Left lobe of liver (tissue), 2 donors: ENCODE measurements around the gene ERICH2. TPM values are rescaled to one million over a fixed set of nuclear protein-coding genes. Genes with fewer than 3 reads are reported as not detected.

Source experiments
- ATAC-seq: fragments of 200-7000 bp; cut with Tn5 transposase; one replicate; pipeline ENCODE4 v1.9.1; 2020; ENCODE audit warnings: mild to moderate bottlenecking, moderate library complexity
- DNase-seq: peaks from one replicate; pipeline ENCODE4 v3.0.0-alpha.2; 2020; ENCODE audit warnings: low spot score
- total RNA-seq: library from RNA; stranded (reverse); gene quantifications from one replicate; pipeline ENCODE4 v1.2.1, GENCODE V29; 2021
- donor health status: DM: no; HTN: no; CAD: no; lungs with moderate emphysema.
- donor health status: DM: no; HTN: yes; CAD: no.

The ERICH2 gene
- total RNA-seq, 1 donor from 2014 or later, result 1.5 TPM

GRCh38 chr2:170816504-170817092, 46.4 kb downstream of the ERICH2 start, which contains the start of gene GAD1:
Gene GAD1, plus strand, starts transcription at chr2:170816887. Its CDS starts 1,705 bp downstream, at chr2:170818592.
- DNase-seq, result peak; percentile 64
- peak; percentile 77 for ATAC-seq

DNA sequence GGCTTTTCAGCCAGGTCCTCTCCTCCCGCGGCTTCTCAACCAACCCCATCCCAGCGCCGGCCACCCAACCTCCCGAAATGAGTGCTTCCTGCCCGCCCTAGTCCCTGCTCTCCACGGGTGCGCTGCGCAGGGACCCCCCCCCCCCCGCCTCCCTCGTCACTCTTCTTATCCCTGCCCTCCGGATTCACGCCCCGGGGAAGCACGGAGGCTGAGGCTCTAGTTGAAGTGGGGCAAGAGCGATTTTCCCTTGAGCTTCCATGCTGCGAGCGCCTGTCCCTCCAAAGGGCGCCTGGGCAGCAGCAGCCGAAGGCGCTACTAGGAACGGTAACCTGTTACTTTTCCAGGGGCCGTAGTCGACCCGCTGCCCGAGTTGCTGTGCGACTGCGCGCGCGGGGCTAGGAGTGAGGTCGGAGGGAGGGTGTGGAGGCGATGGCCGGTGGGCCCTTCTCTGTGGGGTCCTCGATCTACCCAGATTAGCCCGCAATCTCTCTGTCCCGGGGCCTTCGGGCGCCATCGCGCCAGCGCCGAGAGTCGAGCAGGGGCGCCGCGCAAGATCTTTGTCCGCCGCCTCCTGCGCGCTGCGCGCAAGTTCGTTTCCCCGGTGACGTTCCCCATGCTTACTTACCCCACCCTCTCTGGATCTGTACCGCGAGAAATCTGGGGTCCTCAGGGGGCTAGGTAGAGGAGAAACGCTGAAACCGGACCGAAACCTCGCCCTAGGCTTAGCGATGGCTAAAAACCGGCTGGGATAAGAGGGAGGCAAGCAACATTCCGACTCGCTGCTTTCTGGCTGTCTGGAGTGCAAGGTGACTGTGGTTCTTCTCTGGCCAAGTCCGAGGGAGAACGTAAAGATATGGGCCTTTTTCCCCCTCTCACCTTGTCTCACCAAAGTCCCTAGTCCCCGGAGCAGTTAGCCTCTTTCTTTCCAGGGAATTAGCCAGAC, 47.2 kb downstream of the ERICH2 start:
- DNase-seq (no peak), ATAC-seq (peak; percentile 7)

DNA sequence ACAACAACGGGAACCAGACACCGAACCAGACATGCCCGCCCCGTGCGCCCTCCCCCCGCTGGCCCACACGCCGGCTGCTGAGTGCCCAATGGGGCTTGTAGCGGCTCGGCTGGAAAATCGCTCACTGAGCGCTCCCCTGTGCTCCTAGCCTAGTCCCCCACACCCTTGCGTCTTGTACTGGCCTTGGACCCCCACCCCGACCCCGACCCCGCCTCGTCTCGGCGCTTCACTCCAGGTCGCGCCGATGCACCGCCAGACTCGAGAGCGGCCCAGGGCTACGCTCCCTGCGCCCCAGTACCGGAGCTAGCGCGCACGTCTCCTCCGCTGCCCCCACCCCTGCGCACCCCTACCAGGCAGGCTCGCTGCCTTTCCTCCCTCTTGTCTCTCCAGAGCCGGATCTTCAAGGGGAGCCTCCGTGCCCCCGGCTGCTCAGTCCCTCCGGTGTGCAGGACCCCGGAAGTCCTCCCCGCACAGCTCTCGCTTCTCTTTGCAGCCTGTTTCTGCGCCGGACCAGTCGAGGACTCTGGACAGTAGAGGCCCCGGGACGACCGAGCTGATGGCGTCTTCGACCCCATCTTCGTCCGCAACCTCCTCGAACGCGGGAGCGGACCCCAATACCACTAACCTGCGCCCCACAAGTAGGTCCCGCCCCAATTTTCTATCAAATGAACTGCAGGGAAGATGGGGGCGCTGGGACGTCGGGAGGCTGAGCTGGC, 48.0 kb downstream of the ERICH2 start:
- DNase-seq, result no peak
- ATAC-seq, result no peak

DNA sequence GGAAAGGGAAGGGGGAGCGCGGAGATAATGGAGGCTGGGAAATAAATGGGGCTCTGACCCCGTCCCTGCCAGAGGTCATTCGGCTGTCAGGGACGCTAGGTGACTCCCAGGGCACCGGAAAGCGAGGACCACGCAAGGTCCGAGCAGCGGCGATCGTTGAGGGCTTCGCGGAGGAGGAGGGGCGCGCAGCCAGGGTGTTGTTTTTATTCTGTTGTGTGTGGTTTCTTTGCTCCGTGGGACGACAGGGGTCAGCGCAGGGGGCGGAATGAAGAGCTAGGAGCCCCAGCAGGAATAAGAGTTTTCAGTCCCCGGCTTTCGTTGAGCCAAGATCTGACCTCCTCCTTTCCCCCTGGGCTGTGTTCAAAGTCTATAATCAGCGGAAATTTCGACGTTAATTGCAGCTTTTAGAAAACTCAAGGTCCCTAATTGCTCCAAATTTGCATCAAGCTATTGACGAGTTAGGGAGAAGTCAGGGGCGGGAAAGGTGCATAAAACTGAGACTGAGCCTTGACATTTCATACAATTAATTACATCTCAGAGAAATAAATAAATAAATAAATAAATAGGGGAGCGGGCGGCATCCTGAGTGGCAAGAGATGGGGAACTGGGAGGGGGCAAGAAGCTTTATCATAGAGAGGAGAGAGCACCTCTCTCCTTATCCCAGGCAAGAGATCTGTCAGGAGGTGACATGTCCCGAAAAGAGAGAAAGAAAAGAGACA, 48.7 kb downstream of the ERICH2 start:
- DNase-seq (no peak), ATAC-seq (no peak)

DNA sequence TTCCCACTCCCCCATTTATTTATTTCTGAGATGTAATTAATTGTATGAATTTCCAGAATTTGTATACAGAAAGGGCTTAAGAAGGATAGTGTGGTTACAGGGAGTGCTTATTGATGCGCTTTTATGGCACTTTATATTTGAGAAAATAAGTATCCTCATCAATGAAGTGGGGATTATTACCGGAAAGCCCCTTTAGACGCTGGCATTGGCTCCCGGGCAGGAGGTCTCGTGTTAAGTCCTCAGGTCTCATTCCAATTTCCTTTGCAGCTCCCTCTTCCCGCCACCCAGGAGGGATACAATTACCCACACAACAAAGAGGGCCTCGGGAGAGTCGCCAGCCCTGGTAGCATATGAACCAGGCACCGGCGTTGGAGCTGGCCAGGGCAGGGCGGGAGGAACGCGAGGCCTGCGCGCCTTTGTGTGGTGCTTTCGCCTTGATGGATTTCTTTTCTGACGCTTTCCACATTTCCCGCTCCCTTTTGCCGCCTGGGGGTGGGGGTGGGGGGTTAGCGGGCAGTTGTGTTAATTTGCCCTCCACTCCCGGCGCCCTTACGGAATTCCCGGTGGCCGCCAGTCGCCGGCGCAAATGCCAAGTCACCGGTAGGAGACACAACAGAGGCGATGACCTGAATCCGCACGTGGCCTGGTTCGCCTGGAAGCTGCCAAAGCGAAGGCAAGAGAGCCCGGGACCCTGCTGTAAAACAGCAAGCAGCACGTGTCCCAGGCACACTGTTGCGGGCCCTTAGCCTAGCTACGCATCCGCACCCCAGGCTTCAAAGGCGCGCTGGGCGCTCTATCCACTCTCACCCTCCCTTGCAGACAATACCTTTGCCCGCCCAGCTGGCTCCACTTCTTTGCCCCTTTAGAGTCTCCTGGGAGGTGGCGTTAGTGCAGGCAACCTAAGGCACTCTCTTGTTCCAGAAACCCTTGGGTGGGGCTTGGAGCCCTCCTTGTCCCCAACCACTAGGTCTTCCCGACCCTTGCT, 49.8 kb downstream of the ERICH2 start:
- DNase-seq (no peak), ATAC-seq (no peak)

DNA sequence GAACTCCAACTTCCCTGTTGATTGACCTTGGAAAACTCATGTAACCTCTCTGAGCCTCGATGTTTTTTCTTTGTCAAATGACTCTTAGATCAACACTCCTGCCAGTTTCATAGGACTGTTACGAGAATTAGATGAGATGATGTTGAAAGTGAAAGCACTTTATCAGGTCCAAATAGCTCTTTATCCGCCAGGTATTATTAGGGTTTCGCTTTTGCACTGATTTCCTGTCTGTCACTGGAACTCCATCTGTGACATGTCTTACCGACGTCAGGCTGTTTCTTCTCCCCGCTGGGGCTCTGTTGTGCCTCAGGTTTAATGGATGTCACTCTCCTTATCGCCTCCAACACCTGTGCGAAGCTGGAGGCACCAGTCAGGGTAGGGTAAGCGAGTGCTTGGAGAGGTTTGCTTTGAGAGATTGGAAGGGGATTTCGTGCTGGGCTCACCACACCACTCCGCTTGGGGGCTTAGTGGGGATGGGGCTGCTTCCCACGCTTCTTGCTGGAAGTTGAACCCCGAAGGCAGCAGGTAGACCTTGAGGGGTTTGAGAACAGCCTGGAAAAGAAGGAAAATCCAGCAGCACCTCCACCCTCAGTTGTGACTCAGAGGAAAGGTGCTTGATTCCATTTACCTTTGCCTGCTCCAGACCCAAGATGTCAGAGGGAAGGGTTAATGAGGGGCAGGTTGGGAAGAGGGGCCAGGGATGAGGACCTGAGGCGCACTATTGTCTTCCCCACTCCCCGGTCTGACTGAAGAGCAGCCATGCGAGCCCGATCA, 50.8 kb downstream of the ERICH2 start:
- no peak for DNase-seq
- ATAC-seq, result no peak

- ATAC-seq (no peak), DNase-seq (no peak)
Observed at GRCh38 chr2:170821531-170822289, 51.5 kb downstream of the ERICH2 start.

GRCh38 chr2:170822290-170823087, 52.3 kb downstream of the ERICH2 start:
- peak; percentile 25 for ATAC-seq
- DNase-seq, result no peak

DNA sequence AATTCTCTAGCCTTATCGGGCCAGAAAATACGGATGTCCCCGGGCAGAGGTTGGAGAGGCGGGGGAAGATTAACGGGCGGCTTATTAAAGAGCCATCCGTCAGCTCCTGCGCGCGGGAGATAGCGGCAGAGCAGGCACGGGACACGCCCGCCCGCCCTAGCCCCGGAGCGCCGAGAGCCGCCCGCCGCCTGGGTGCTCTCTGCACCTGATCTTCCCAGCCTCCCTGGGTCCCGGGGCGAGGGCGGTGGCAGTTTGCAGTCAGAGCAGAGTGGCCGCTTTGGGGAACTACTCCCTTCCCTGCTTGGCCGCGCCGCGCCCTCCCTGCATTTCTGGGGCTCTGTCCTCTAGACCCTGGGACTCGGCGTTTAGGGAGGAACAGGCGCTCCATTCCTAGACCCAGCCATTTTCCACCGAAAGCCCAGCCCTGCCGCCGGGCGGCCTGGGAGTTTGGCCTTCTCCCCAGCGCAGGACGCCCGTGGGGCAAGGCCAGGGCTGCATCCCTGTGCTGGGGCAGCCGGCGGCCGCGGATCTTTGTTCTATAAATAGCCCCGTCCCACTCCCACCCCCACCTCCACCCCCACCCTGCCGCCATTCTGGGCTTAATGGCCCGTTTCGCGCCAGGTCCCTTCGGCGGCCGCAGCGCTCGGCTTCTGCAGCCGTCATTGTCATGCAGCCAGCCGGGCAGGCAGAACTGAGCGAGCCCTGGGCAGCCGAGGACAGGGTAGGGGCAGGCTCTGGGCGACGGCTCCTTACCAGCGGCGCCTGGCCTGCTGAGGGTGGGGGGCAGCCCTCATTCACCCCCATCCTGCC, 53.1 kb downstream of the ERICH2 start:
- ATAC-seq (peak; percentile 74), DNase-seq (no peak)

DNA sequence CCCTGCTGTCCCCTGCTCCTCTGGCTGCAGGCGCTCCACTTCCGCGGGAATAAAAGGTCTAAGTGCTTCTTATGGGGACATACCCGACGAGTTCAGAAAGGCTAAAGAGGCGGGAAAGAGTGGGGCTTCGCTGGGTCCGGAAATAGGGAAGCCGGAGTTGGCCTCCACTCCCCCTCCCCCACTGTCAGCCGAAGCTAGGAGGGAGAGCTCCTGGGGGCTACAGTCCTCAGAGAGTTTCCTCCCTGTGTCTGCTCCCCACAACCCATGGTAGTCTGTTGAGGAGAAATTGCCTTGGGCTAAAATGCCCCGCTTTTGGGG, 53.7 kb downstream of the ERICH2 start:
- DNase-seq (no peak), ATAC-seq (no peak)

DNA sequence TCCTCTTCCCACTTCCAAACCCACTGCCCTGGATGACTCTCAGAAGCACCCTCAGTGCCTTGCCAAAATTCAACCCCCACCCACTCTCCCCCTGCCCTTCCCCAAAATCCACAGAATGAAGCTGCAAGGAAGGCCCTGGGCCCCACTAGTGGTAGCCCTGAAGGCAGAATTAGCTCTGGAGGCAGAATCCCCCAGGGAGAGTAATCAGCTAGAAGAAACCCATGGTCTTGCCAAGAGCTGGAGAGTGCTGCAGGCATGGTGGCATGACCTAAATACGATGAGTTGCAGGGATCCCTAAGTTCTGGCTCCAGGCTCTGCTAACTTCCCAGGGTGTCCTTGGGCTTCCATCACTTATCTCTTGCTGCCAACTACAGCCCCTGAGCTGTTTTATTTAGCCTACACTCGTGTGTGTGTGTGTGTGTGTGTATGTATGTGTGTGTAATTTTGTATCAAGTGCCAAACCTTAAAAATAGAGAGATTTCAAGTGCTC, 54.4 kb downstream of the ERICH2 start:
- ATAC-seq (no peak), DNase-seq (no peak)

DNA sequence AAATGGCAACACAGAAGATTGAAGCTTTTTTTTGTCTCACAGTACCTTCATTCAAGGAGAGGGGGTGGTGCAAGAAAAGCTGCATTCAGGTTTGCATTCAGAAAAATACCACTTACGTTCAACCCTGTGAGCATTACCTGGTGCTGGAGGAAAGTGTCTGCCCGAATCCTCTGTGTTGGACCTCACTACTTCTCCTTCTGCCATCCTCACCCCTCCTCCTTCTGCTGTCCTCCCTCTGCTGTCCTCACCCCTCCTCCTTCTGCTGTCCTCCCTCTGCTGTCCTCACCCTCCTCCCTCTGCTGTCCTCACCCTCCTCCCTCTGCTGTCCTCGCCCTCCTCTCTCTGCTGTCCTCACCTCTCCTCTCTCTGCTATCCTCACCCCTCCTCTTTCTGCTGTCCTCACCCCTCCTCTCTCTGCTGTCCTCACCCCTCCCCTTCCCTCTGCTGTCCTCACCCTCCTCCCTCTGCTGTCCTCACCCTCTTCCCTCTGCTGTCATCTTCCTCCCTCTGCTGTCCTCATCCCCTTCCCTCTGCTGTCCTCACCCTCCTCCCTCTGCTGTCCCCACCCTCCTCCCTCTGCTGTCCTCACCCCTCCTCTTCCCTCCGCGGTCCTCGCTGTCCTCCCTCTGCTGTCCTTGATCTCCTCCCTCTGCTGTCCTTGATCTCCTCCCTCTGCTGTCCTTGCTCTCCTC, 57.8 kb downstream of the ERICH2 start:
- ATAC-seq (no peak), DNase-seq (no peak)

GRCh38 chr2:170828533-170828916, 58.3 kb downstream of the ERICH2 start:
- ATAC-seq, result no peak
- DNase-seq, result no peak

DNA sequence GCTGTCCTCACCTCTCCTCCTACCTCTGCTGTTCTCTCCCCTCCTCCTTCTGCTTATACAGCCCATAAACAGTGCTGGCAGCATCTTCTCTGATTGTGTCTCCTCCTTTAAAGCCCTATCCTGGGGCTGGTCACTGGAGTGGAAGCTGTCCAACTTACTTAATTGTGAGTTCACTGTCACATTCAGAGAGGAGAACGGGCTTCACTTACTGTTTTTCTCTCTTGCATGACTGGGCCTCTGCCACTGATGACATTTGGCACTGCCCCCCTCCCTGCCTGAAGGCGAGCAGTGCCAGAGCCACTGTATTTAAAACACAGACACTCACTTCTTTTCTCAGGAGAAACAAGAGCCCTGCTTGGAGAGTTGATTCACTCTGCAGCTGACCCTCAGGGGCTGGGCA, 58.9 kb downstream of the ERICH2 start:
- DNase-seq (no peak), ATAC-seq (no peak)

GRCh38 chr2:170830166-170830565, 60.0 kb downstream of the ERICH2 start:
- DNase-seq (no peak), ATAC-seq (no peak)

- ATAC-seq (no peak), DNase-seq (no peak)
Observed at GRCh38 chr2:170831115-170831514, 60.9 kb downstream of the ERICH2 start.
